Lower leg skin (tissue), 4 donors: ENCODE measurements around the gene CEACAM1. TPM values are rescaled to one million over a fixed set of nuclear protein-coding genes. Genes with fewer than 3 reads are reported as not detected.

ENCODE experiments used
- DNase-seq, 2 donors: peaks; one replicate each; pipeline ENCODE4 v3.0.0-alpha.2; 2019; ENCODE audit warnings: low spot score in 2 of 2
- H3K4me3 ChIP-seq: fragments of 200-600 bp; sonication (generic); 2 replicates; pipeline ENCODE4 v1.5.1; 2017; ENCODE audit warnings: mild to moderate bottlenecking, low read depth; ENCODE audit not compliant: poor library complexity, severe bottlenecking
- POLR2A ChIP-seq, 2 donors: fragments of 450-650 bp; IDR thresholded peaks; one replicate each; pipeline ENCODE4 v1.6.1; 2016 to 2017; ENCODE audit warnings: antibody characterized with exemption in 2 of 2, mild to moderate bottlenecking in 1 of 2, moderate library complexity in 1 of 2
- WGBS, 2 donors: methylation state at CpG; one replicate each; pipeline ENCODE4 v1.1.5; 2018; 5-methylcytosine and 5-hydroxymethylcytosine counted together
- intact Hi-C: fragments of 100-400 bp; cut with DNase I; formaldehyde crosslinking; loops from one replicate; pipeline ENCODE4 v1.15.0; 2023; ENCODE audit warnings: low total_unique reads
- total RNA-seq, 4 donors: library from RNA; depleted of rRNA; stranded (reverse); fragments of >200 nt; gene quantifications; one replicate each; pipeline ENCODE4 v1.1.0, GENCODE V29; 2016
- TF ChIP-seq, protein P1 (sequence below), 3 donors: fragments of 450-650 bp; IDR thresholded peaks; one replicate each; pipeline ENCODE4 v1.5.1; 2016; ENCODE audit warnings: antibody characterized with exemption in 3 of 3, mild to moderate bottlenecking in 3 of 3, moderate library complexity in 2 of 3

CEACAM1 gene
- total RNA-seq, 4 donors from 2014 or later: 1.2 to 4.6 (median 2.7) TPM

DNA sequence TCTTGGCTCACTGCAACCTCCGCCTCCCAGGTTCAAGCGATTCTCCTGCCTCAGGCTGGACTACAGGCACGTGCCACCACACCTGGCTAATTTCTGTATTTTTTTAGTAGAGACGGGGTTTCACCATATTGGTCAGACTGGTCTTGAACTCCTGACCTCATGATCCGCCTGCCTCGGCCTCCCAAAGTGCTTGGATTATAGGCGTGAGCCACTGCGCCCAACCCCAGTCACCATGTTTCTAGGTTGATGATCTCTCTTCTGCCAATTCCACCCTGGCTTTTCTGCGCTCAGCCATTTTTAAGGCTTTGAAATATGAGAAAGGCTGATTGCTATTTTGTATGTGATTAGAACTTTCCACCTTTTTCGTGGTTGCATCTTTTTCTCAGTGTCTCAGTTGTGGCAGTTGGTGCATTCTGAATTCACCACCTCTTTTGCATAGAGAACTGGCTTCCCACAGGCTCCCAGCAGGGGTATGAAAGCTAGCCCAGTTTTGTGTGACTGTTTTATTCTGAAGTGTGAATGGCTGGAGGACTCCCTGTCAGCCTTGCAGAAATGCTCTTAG lies 15.5 kb downstream of the CEACAM1 start:
- intact Hi-C loops: no loop called here

DNA sequence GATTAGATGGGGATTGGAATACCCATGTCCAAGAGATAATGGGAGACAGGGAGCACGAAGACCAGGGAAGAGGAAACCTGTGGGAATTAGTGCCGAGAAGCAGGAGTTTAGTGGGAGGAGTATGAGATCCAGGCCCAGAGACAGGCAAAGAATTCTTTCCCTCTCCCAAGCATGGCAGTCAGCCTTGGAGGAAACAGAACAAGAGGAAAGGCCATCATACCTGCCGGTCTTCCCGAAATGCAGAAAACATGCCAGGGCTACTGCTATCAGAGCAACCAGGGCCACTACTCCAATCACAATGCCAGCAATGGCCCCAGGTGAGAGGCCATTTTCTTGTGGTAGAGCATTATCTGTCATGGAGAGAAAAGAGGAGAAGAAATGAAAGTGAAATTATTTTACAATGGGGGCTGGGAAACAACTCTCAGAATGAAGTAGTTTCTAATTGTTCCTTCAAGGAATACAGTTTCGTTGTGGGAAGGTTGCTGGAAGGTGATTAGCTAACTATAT lies 16.1 kb downstream of the CEACAM1 start:
- DNase-seq: no peak
- H3K4me3 ChIP-seq: no peak overlapping the region
- intact Hi-C loops: no loop called here
- WGBS, 2 donors: 80 to 88% methylated on average over 5 of the region's 5 CpGs
- TF ChIP-seq POLR2A (IDR thresholded peaks at IDR 0.05): no peak
- TF ChIP-seq, protein P1, sequence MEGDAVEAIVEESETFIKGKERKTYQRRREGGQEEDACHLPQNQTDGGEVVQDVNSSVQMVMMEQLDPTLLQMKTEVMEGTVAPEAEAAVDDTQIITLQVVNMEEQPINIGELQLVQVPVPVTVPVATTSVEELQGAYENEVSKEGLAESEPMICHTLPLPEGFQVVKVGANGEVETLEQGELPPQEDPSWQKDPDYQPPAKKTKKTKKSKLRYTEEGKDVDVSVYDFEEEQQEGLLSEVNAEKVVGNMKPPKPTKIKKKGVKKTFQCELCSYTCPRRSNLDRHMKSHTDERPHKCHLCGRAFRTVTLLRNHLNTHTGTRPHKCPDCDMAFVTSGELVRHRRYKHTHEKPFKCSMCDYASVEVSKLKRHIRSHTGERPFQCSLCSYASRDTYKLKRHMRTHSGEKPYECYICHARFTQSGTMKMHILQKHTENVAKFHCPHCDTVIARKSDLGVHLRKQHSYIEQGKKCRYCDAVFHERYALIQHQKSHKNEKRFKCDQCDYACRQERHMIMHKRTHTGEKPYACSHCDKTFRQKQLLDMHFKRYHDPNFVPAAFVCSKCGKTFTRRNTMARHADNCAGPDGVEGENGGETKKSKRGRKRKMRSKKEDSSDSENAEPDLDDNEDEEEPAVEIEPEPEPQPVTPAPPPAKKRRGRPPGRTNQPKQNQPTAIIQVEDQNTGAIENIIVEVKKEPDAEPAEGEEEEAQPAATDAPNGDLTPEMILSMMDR (IDR thresholded peaks at IDR 0.05): no peak

More for the DNA sequence above, 15.5 kb downstream of the CEACAM1 start:
- DNase-seq: no peak
- 87 to 89% methylated on average over 10 of the region's 10 CpGs for WGBS, 2 donors
- TF ChIP-seq, protein P1 (IDR thresholded peaks at IDR 0.05): no peak
- no peak for TF ChIP-seq POLR2A (IDR thresholded peaks at IDR 0.05)
- H3K4me3 ChIP-seq: no peak overlapping the region

DNA sequence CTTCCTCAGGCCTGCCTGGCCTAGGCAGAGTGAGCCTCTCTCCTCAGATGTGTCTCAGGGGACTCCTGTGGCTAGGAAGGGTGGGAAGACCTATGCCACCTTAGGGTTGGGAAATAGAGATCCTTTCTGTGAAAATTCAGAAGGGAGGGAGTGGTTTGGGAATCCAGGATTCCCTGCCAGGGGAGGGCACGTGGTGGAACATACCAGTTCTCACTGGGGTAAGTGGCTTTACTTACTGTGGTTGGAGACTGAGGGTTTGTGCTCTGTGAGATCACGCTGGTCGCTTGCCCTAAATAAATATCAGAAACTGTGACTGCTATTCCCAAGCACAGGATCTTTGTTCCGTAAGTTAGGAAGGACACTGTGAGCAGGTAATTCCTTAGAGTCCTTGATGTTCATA lies 16.9 kb downstream of the CEACAM1 start:
- WGBS, 2 donors: 87 to 88% methylated on average over 4 of the region's 4 CpGs
- H3K4me3 ChIP-seq: no peak overlapping the region
- TF ChIP-seq, protein P1 (IDR thresholded peaks at IDR 0.05): no peak
- TF ChIP-seq POLR2A (IDR thresholded peaks at IDR 0.05): no peak
- intact Hi-C loops: no loop called here
- DNase-seq: no peak

DNA sequence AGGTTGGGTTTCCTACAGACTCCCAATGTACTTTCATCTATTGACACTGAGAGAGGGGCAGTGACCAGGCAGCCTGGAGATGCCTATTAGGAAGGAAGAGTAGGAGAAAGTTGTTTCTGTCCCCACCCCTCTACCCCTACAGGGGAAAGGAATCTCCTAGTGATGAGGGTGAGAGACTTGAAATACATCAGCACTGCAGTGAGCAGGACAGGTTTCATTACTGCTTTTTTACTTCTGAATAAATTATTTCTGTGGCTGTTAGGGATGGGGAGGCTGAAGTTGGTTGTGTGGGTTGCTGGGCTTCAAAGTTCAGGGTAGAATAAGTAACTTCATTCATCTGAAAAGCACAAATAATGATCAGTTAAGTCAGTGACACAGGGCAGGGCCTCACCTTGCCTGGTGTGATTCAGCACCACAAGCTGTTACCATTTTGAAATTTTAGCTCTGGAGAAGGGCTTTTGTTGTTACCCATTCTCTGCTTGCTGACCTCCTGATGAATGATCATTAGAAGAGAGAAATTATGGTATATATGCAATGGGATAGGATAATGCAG lies 19.3 kb downstream of the CEACAM1 start:
- intact Hi-C loops: no loop called here
- TF ChIP-seq, protein P1 (IDR thresholded peaks at IDR 0.05): no peak
- no peak for TF ChIP-seq POLR2A (IDR thresholded peaks at IDR 0.05)

DNA sequence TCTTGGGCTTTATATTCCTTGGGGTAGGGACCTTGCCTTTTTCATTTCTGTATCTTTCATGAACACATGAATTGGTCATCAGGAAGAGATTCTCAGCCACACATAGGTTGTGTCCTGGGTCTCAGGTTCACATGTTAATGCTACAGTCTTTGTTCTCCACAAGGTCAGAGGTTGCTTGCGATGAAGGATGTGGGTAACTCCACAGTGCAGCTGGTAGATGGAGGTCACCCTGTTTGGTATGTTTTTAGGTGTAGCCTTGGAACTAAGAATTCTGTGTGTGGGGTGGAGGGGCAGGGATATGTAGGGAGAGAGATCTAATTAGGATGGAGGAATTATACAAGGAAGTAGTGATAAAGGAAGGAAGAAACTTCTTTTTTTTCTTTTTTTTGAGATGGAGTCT lies 23.2 kb downstream of the CEACAM1 start:
- DNase-seq: no peak
- WGBS, 2 donors: 90 to 100% methylated on average over 1 of the region's 1 CpG
- intact Hi-C loops: no loop called here
- no peak overlapping the region for H3K4me3 ChIP-seq
- TF ChIP-seq POLR2A (IDR thresholded peaks at IDR 0.05): no peak
- TF ChIP-seq, protein P1 (IDR thresholded peaks at IDR 0.05): no peak

More for the DNA sequence above, 19.3 kb downstream of the CEACAM1 start:
- no peak for DNase-seq
- no peak overlapping the region for H3K4me3 ChIP-seq
